Measurements from ENCODE around the gene CUX1.

GRCh38 chr7:102220229-102220850 is 402.9 kb downstream of the CUX1 start:
- no peak for TF ChIP-seq EZH2 (IDR thresholded peaks at IDR 0.05; ENCODE audit: borderline replicate concordance, insufficient read depth, low read depth, low read length, poor library complexity, severe bottlenecking)
- TF ChIP-seq CTCF (IDR thresholded peaks at IDR 0.05) = no peak
